HG02938 (cell line): Measurements from ENCODE around the gene OR4S1.
"Not testable (repeated sequence)": the region's sequence is repeated elsewhere in the genome, so short reads cannot be mapped to it uniquely, and the experiment has no call there.

Experiments
- ATAC-seq: cut with Tn5 transposase; IDR thresholded peaks from one replicate; pipeline ENCODE4 v1.9.1; 2021; ENCODE audit warnings: mild to moderate bottlenecking, moderate library complexity; ENCODE audit not compliant: unreplicated experiment

The OR4S1 gene, protein sequence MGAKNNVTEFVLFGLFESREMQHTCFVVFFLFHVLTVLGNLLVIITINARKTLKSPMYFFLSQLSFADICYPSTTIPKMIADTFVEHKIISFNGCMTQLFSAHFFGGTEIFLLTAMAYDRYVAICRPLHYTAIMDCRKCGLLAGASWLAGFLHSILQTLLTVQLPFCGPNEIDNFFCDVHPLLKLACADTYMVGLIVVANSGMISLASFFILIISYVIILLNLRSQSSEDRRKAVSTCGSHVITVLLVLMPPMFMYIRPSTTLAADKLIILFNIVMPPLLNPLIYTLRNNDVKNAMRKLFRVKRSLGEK

DNA sequence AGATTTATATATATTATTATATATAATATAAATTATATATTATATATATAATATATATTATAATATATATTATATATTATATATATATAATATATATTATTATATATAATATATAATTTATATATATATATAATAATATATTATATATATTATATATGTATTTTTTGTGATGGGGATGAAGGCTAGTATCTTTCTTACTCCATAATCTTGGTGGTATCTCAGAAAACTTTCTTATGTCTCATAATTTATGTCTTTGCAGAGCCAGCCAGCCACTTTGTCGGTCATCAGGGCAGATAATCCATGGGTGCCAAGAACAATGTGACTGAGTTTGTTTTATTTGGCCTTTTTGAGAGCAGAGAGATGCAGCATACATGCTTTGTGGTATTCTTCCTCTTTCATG is at the start of gene OR4S1:
Gene OR4S1 (plus strand): TSS at position 301 of the 400 bp plus-strand sequence. CDS start 0 bp downstream, at position 301.
- ATAC-seq = no peak

DNA sequence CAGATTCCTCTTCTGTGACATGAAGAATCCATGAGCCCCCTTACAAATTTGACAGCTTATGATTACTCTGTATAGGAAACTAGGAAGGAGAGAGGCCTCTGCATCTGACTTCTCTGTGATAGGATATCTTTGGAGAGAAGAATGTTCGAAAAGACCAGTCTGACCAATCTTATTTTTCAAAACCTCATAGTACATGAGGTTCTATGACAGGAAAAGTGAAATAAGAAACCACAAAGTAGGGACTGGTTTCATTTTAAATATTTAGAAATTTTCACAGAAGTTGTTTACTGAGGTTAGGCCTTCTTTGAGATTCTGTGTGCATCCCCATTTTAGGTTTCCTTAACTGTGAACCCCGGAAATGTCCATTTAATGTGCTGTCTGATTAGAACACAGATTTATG is 44.4 kb upstream of the OR4S1 start:
- ATAC-seq = no peak

DNA sequence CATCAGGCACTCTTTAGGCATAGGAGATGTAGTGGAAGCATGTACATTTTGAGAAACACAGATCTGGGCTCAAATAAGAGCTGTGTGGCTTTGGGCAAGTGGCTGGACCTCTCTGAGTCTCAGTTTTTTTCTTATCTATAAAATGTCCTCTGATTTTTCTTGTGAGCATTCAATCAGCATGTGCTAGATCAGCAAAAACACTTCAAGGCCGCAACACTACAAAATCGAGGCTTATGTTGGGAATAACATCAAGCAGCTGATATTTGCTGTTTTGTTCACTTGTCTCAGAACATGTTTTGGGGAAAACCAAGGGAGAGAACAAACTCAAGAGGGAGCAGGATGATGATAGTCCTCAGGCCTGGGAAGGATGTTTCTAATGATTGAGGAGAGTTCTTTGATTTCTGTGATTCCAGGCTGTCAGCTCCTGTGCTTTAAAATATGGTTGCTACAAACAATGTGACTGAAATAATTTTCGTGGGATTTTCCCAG is 42.6 kb upstream of the OR4S1 start, which contains the start of gene OR4X1:
Gene OR4X1 (plus strand): TSS at position 439 of the 489 bp plus-strand sequence. CDS start 0 bp downstream, at position 439.
- ATAC-seq = no peak

DNA sequence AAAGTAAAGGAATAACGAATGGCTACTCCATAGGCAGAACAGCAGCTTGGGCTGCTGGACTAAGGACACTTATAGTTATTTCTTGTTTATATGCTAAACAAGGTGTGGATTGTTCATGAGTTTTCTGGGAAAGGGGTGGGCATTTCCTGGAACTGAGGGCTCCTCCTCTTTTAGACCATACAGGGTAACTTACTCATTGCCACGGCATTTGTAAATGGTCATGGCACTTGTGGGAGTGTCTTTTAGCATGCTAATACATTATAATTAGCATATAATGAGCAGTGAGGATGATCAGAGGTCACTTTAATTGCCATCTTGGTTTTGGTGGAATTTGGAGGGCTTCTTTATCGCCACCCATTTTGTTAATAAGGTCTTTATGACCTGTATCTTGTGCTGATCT is 35.4 kb upstream of the OR4S1 start:
- ATAC-seq = no peak

DNA sequence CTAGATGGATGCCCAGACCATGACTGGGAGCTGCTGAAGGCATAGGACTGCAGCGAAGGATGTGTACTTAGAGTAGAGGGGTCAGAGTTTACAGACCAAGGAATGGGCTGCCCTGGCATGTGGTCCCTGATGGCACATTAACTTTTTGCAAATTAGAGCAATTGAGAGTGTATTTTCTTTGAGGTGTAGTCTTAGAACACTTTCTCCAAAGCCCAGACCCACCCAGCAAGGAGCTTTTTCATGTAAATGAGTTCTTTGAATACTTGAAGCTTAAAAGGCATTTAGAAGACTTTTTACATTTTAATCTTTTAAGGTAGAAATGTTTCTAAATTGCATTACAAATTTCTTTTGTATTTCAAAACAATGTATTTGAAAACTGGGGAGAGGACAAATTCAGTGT is 33.4 kb upstream of the OR4S1 start:
- no peak for ATAC-seq

DNA sequence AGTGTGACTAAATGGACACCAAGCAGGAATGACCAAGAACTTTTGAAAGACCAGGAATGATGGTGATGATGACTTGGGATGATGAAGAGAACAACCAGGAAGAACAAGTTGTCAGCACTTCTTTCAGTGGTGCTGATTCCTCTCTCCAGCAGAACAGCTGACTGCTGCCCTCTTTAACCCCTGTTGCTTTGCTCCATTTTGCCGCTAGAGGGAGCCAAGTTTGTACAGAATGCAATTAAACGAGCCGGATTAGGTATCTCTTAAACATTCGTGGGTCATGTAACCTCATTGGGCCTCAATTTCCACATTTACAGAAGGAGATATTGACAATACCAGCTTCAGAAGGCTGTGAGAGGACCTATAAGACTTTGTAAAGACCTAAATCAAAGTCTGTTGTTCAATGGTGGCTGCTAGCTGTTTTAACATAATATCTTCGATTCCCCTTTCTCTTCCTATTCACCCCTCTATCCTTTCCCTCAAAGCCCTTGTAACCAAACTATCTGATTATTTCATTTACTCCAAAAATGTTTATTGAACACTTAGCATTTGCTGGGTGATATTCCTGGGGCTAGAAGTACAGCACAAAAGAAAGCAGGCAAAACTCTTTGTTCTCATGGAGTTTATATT is 1.9 kb downstream of the OR4S1 start:
- ATAC-seq = peak; percentile 96

DNA sequence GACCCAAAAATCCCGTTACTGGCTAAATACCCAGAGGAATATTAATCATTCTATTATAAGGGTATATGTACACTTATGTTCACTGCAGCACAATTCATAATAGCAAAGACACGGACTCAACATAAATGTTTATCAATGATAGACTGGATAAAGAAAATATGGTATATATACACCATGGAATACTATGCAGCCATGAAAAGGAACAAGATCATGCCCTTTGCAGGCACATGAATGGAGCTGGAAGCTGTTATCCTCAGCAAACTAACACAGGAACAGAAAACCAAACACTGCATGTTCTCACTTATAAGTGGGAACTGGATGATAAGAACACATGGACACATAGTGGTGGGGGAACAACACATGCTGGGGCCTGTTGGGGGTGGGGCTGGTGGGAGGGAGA is 7.6 kb downstream of the OR4S1 start:
- not testable (repeated sequence) for ATAC-seq

DNA sequence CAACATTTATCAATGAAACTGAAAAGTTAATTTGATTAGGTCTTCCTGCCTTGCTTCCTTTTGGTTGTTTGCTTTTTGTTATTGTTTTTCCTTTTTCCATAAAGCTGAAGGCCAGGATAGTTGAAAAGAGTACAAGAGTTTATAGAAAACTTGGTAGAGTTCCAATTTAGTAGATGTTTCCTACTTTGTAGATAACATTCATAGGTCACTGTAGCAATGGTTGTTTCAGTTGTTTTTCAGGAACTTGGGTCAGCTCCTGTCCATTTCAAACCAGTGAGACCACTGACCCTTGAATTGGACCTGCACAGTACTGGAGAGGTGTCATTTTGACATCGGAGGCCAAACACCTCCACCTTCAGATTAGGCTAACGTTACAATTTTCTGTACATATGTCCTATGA is 13.8 kb downstream of the OR4S1 start:
- not testable (repeated sequence) for ATAC-seq

DNA sequence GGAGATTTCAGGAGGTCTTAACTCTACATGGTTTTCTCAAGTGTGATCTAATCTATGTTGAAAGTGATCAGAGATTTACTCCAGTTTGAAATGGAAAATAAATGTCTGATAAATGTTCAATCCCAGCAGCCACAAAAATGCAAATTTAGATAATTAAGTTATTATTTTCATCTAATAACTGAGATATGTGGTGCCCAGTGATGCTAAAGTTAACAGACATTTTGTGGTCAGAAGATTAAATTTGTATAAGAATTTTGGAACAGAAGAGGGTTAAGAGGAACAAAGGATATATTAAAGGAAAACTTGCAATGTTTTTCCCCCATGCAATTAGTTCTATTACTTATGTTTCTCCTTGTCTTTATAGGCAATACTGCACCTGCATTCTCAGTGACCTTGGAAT is 18.6 kb downstream of the OR4S1 start, which contains the start of gene OR4C3:
Gene OR4C3 (plus strand): TSS at position 301 of the 400 bp plus-strand sequence. CDS start 102 bp downstream, outside the sequence.
- not testable (repeated sequence) for ATAC-seq

DNA sequence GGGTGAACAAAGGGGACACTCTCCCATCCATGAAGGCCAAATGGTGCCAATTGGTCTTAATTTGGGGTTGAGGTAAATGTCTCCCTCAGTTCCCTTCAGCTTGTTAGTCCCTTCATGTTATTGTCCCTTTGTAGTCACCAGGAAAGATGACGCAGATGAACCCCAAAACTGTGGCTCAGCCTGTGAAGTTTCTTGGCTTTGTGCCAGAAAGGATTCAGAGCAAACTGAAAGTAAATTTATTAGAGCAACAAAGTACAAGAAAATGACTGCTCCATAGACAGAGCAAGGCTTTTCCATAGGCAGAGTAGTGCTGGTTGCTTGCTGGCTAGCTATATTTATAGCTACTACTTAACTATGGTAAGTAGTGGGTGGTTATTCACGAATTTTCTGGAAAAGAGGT is 35.4 kb downstream of the OR4S1 start:
- ATAC-seq = no peak

DNA sequence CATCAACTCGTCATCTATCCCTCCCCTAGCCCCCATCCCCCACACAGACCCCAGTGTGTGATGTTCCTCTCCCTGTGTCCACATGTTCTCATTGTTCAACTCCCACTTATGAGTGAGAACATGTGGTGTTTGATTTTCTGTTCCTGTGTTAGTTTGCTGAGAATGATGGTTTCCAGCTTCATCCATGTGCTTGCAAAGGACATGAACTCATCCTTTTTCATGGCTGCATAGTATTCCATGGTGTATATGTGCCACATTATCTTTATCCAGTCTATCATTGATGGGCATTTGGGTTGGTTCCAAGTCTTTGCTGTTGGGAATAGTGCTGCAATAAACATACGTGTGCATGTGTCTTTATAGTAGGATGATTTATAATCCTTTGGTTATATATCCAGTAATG is 36.5 kb downstream of the OR4S1 start:
- ATAC-seq = not testable (repeated sequence)

DNA sequence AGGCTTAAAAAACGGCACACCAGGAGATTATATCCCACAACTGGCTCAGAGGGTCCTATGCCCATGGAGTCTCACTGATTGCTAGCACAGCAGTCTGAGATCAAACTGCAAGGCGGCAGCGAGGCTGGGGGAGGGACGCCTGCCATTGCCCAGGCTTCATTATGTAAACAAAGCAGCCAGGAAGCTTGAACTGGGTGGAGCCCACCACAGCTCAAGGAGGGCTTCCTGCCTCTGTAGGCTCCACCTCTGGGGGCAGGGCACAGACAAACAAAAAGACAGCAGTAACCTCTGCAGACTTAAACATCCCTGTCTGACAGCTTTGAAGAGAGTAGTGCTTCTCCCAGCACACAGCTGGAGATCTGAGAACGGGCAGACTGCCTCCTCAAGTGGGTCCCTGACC is 40.3 kb downstream of the OR4S1 start:
- ATAC-seq = not testable (repeated sequence)

DNA sequence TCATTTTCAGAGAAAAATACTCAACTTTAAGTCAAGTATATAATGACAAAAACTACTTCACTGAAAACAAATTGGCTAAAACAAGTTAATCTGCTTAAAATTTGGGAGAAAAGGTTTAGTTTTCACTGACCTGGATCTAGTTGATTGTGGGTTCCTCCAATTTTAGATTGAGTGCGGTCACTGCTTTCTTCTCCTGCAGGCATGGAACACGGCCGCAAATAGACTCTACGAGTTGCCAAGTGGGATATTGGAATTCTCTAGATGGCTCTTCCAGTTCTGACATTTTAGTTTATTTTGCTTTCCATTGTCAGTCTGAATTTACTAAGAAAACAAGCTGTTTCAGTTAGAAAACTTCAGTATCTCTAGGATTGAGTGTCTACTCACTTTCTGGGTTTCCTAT is 48.0 kb downstream of the OR4S1 start:
- ATAC-seq = no peak

DNA sequence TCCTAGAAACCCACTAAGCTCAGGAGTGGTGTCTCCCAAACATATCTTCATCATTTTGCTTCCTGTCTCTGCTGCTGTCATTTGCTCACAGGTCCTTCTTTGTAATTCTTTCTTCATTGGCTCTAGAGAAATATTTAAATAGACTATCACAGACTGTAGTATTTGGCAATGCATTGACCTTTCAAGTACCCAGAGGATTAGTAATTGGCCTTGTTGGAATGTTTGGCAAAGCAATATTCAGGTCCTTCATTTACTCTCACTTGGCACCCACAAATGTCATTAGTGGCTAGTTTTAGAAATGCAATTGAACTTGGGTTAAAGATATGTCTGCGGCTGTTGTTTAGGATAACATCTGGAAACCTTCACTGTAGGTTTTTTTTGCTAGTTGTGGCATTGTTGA is 48.7 kb downstream of the OR4S1 start:
- no peak for ATAC-seq
